ENCODE measurements around the gene SEC16A.

The SEC16A gene

DNA sequence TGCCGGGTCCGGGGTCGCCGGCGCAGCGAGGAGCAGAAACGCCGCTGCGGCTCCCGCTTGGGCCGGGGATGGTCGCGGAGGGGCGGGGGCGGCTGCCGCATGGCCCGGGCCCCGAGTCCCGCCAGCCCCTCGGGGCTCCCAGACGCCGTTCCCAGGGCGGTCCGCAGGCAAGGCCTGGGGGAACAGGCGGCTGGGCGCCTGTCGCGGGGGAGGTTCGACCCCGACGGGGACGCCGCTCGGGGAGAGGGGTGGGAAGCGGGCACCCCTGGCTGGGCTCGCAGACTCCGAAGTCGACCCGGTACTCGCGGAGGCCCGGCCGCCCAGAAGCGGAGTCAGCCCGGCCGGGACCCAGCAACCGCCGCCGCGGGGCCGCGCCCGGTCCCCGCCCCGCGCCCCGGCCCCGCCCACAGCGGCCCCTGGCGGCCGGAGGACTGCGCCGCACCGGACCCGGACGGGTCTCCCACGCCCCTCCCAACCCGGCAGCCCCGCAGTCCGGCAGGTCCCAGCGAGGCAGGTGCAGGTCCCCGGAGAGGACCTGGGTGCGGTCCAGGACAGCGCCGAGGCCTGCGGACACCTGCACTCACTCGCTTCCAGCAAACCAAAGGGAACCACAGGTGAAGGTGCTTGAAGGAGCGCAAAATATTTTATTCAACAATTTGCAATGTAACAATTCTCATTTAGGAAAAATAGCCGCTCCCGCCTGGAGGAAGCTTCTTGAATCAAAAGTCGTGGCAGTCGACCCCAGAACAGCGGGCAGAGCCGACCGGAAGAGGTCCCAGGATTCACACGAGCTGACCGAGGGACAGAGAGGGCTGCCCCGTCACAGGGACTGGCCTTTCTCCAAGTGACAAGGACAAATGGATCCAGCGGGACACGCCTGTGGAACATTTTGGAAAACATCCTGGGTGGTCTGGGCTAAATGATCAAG, 43.1 kb downstream of the SEC16A start, which contains the start of gene INPP5E:
TSS of gene INPP5E (minus strand) at position 365 of the 928 bp plus-strand sequence. CDS start 426 bp downstream, outside the sequence.
- H3K27ac ChIP-seq (ENCODE audit: insufficient read depth, low read length, poor library complexity, severe bottlenecking): peak within 1 kb of the TSS; percentile 71
- peaks cover 18% of the 10 kb centered on the region for H3K4me1 ChIP-seq (ENCODE audit: control insufficient read depth, insufficient read depth, low read length, poor library complexity, severe bottlenecking)
- peak; percentile 63 to 74 (median 71) for DNase-seq
- no peaks in the 10 kb centered on the region for H3K27me3 ChIP-seq (replicated peaks; ENCODE audit: control insufficient read depth, insufficient read depth, low read length, poor library complexity, severe bottlenecking)
- H3K9me3 ChIP-seq (ENCODE audit: control insufficient read depth, low read length): no peaks in the 10 kb centered on the region
- peaks cover 21% of the 10 kb centered on the region for H3K36me3 ChIP-seq (ENCODE audit: control insufficient read depth, insufficient read depth, low read length)
- peak within 1 kb of the TSS; percentile 61 for H3K4me3 ChIP-seq (ENCODE audit: insufficient read depth, low read depth, low read length, poor library complexity, severe bottlenecking)

- H3K27me3 ChIP-seq (replicated peaks; ENCODE audit: control insufficient read depth, insufficient read depth, low read length, poor library complexity, severe bottlenecking): no peaks in the 10 kb centered on the region
- peaks cover 19% of the 10 kb centered on the region for H3K36me3 ChIP-seq (ENCODE audit: control insufficient read depth, insufficient read depth, low read length)
- peaks cover 18% of the 10 kb centered on the region for H3K4me1 ChIP-seq (ENCODE audit: control insufficient read depth, insufficient read depth, low read length, poor library complexity, severe bottlenecking)
- H3K9me3 ChIP-seq (ENCODE audit: control insufficient read depth, low read length): no peaks in the 10 kb centered on the region
- peak overlapping the region; percentile 71 for H3K27ac ChIP-seq (ENCODE audit: insufficient read depth, low read length, poor library complexity, severe bottlenecking)
- peak; percentile 20 to 45 (median 43) for DNase-seq
- peak overlapping the region; percentile 61 for H3K4me3 ChIP-seq (ENCODE audit: insufficient read depth, low read depth, low read length, poor library complexity, severe bottlenecking)
Observed at GRCh38 chr9:136438548-136439480, 44.0 kb downstream of the SEC16A start.

- peak overlapping the region; percentile 61 for H3K4me3 ChIP-seq (ENCODE audit: insufficient read depth, low read depth, low read length, poor library complexity, severe bottlenecking)
- peaks cover 18% of the 10 kb centered on the region for H3K36me3 ChIP-seq (ENCODE audit: control insufficient read depth, insufficient read depth, low read length)
- peak overlapping the region; percentile 71 for H3K27ac ChIP-seq (ENCODE audit: insufficient read depth, low read length, poor library complexity, severe bottlenecking)
- no peaks in the 10 kb centered on the region for H3K27me3 ChIP-seq (replicated peaks; ENCODE audit: control insufficient read depth, insufficient read depth, low read length, poor library complexity, severe bottlenecking)
- peak in 2 of 3 donors; percentile 4 to 37 for DNase-seq
- H3K9me3 ChIP-seq (ENCODE audit: control insufficient read depth, low read length): no peaks in the 10 kb centered on the region
- H3K4me1 ChIP-seq (ENCODE audit: control insufficient read depth, insufficient read depth, low read length, poor library complexity, severe bottlenecking): peaks cover 18% of the 10 kb centered on the region
Observed at GRCh38 chr9:136437839-136438547, 44.8 kb downstream of the SEC16A start.

DNA sequence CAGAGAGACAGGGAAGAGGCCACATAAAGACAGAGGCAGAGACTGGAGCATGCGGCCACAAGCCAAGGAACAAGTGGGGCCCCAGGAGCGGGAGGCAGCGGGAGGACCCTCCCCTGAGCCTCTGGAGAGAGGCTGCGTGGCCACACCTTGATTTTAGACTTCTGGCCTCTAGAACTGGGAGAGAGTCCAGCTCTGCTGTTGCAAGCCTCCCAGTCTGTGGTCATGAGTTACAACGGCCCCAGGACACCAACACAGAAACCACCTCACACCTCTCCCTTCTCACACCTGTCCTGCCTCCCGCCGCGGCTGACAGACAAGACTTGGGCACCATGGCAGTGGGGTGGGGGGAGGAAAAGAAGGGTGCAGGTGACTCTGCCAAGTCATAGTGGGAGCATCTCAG, 45.4 kb downstream of the SEC16A start:
- Histone ChIP-seq H3K9me3 (ENCODE audit: control insufficient read depth, low read length) (no peaks in the 10 kb centered on the region), H3K36me3 (ENCODE audit: control insufficient read depth, insufficient read depth, low read length) (peaks cover 18% of the 10 kb centered on the region), H3K27ac (ENCODE audit: insufficient read depth, low read length, poor library complexity, severe bottlenecking) (peak overlapping the region; percentile 32), H3K27me3 (replicated peaks; ENCODE audit: control insufficient read depth, insufficient read depth, low read length, poor library complexity, severe bottlenecking) (no peaks in the 10 kb centered on the region), H3K4me1 (ENCODE audit: control insufficient read depth, insufficient read depth, low read length, poor library complexity, severe bottlenecking) (peaks cover 18% of the 10 kb centered on the region), H3K4me3 (ENCODE audit: insufficient read depth, low read depth, low read length, poor library complexity, severe bottlenecking) (no peak overlapping the region)
- DNase-seq: no peak

GRCh38 chr9:136436055-136436634, 46.7 kb downstream of the SEC16A start:
- peaks cover 15% of the 10 kb centered on the region for H3K36me3 ChIP-seq (ENCODE audit: control insufficient read depth, insufficient read depth, low read length)

DNA sequence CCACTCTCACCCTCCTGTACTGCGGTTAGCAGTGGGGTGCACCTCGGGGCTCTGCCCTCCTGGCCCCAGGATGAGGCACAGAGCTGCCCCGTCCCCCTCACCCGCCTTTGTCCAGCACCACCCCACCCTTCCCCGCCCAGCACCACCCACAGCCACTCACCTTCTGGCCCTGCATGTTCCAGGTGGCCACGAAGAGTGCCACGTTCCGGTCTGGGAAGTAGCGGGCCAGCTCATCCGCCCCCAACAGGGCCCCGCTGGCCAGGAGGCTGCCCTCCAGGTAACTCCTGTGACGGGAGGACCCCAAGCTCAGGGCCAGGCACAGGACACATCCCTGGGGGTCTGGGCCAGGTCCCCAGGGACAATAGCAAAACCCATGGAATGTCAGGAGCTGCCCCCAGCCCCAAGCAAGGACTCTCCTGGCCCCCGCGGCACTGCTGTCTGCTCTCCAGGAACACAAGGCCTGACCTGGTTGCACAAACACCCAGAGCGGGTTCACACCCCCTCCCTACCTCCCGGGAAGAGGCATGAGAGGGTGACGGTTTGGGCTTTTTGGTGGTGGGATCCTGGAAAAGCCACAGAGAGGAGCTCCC, 48.2 kb downstream of the SEC16A start:
- no peak for DNase-seq
- Histone ChIP-seq H3K36me3 (ENCODE audit: control insufficient read depth, insufficient read depth, low read length) (peaks cover 25% of the 10 kb centered on the region), H3K4me1 (ENCODE audit: control insufficient read depth, insufficient read depth, low read length, poor library complexity, severe bottlenecking) (peaks cover 15% of the 10 kb centered on the region), H3K27me3 (replicated peaks; ENCODE audit: control insufficient read depth, insufficient read depth, low read length, poor library complexity, severe bottlenecking) (no peaks in the 10 kb centered on the region), H3K27ac (ENCODE audit: insufficient read depth, low read length, poor library complexity, severe bottlenecking) (no peak overlapping the region), H3K4me3 (ENCODE audit: insufficient read depth, low read depth, low read length, poor library complexity, severe bottlenecking) (no peak overlapping the region), H3K9me3 (ENCODE audit: control insufficient read depth, low read length) (no peaks in the 10 kb centered on the region)

More at GRCh38 chr9:136436055-136436634, 46.7 kb downstream of the SEC16A start:
- Histone ChIP-seq H3K9me3 (ENCODE audit: control insufficient read depth, low read length) (no peaks in the 10 kb centered on the region), H3K27ac (ENCODE audit: insufficient read depth, low read length, poor library complexity, severe bottlenecking) (no peak overlapping the region), H3K4me3 (ENCODE audit: insufficient read depth, low read depth, low read length, poor library complexity, severe bottlenecking) (no peak overlapping the region), H3K4me1 (ENCODE audit: control insufficient read depth, insufficient read depth, low read length, poor library complexity, severe bottlenecking) (peaks cover 18% of the 10 kb centered on the region), H3K27me3 (replicated peaks; ENCODE audit: control insufficient read depth, insufficient read depth, low read length, poor library complexity, severe bottlenecking) (no peaks in the 10 kb centered on the region)
- DNase-seq: no peak

- DNase-seq: no peak
- no peak overlapping the region for H3K4me3 ChIP-seq (ENCODE audit: insufficient read depth, low read depth, low read length, poor library complexity, severe bottlenecking)
- no peak overlapping the region for H3K27ac ChIP-seq (ENCODE audit: insufficient read depth, low read length, poor library complexity, severe bottlenecking)
- H3K9me3 ChIP-seq (ENCODE audit: control insufficient read depth, low read length): no peaks in the 10 kb centered on the region
- no peaks in the 10 kb centered on the region for H3K27me3 ChIP-seq (replicated peaks; ENCODE audit: control insufficient read depth, insufficient read depth, low read length, poor library complexity, severe bottlenecking)
- peaks cover 32% of the 10 kb centered on the region for H3K36me3 ChIP-seq (ENCODE audit: control insufficient read depth, insufficient read depth, low read length)
- peaks cover 15% of the 10 kb centered on the region for H3K4me1 ChIP-seq (ENCODE audit: control insufficient read depth, insufficient read depth, low read length, poor library complexity, severe bottlenecking)
Observed at GRCh38 chr9:136433849-136434579, 48.8 kb downstream of the SEC16A start.

DNA sequence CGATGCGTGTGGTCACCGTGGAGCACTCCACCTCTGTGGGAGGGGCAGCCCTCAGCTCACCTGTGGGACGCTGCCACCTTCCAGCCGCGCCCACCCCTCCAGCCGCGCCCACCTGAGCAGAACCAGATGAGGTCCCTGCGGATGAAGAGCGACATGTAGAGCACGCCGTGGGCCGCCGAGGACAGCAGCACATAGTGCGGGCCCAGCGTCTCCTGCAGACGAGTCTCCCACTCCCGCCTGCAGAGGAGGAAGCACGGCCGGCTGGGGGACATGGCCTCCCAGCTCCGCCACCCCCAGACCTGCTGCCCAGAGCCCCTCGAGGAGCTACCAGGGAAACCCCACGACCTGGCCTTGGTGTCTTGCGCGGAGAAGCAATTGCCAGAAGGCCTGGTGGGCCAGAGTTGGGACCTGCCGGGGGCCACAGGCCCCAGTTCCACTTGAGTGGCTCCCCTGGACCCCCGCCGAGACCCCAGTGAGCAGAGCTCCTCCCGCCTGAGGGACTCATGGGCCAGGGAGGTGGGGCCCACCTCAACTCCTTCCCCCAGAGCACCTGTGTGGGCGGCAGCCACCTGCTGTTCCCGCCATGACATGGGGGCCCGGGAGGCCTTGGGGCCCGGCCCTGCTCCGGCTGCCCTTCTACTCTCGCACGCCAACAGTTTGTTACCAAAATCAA, 49.7 kb downstream of the SEC16A start:
- no peak overlapping the region for H3K27ac ChIP-seq (ENCODE audit: insufficient read depth, low read length, poor library complexity, severe bottlenecking)
- peaks cover 36% of the 10 kb centered on the region for H3K36me3 ChIP-seq (ENCODE audit: control insufficient read depth, insufficient read depth, low read length)
- DNase-seq: no peak
- no peaks in the 10 kb centered on the region for H3K27me3 ChIP-seq (replicated peaks; ENCODE audit: control insufficient read depth, insufficient read depth, low read length, poor library complexity, severe bottlenecking)
- no peak overlapping the region for H3K4me3 ChIP-seq (ENCODE audit: insufficient read depth, low read depth, low read length, poor library complexity, severe bottlenecking)
- peaks cover 12% of the 10 kb centered on the region for H3K4me1 ChIP-seq (ENCODE audit: control insufficient read depth, insufficient read depth, low read length, poor library complexity, severe bottlenecking)
- H3K9me3 ChIP-seq (ENCODE audit: control insufficient read depth, low read length): no peaks in the 10 kb centered on the region

All from effector memory CD4-positive, alpha-beta T cell (primary cell).